Smooth muscle cell (in vitro differentiated cells): ENCODE measurements around the gene SP1. TPM values are rescaled to one million over a fixed set of nuclear protein-coding genes. Genes with fewer than 3 reads are reported as not detected.

Experiments used
- DNase-seq: peaks from one replicate; lab custom pipeline; 2025; ENCODE audit not compliant: unreplicated experiment; lab: John Stamatoyannopoulos, UW
- H2AFZ ChIP-seq: fragments of 200-600 bp; sonication (generic); 2 replicates; pipeline ENCODE4 v1.6.0; 2016; ENCODE audit warnings: antibody characterized with exemption, low read depth, mild to moderate bottlenecking
- H3F3A ChIP-seq: fragments of 200-600 bp; sonication (generic); 2 replicates; pipeline ENCODE4 v1.6.0; 2017; ENCODE audit warnings: antibody characterized with exemption, low read depth
- H3K27ac ChIP-seq: fragments of 200-600 bp; sonication (generic); 2 replicates; pipeline ENCODE4 v1.5.1; 2016; ENCODE audit warnings: low read depth, mild to moderate bottlenecking
- H3K27me3 ChIP-seq: fragments of 200-600 bp; sonication (generic); 2 replicates; pipeline ENCODE4 v1.6.1; 2016; ENCODE audit warnings: low read depth, mild to moderate bottlenecking
- H3K36me3 ChIP-seq: fragments of 200-600 bp; sonication (generic); 2 replicates; pipeline ENCODE4 v1.5.1; 2016; ENCODE audit warnings: low read depth
- H3K4me1 ChIP-seq: fragments of 200-600 bp; sonication (generic); 2 replicates; pipeline ENCODE4 v1.5.1; 2016; ENCODE audit warnings: low read depth
- H3K4me2 ChIP-seq: fragments of 200-600 bp; sonication (generic); 2 replicates; pipeline ENCODE4 v1.6.0; 2016; ENCODE audit warnings: mild to moderate bottlenecking
- H3K4me3 ChIP-seq: fragments of 200-600 bp; sonication (generic); 2 replicates; pipeline ENCODE4 v1.5.1; 2016; ENCODE audit warnings: mild to moderate bottlenecking
- H3K79me2 ChIP-seq: fragments of 200-600 bp; sonication (generic); 2 replicates; pipeline ENCODE4 v1.6.0; 2016; ENCODE audit warnings: low read depth, mild to moderate bottlenecking
- H3K9ac ChIP-seq: fragments of 200-600 bp; sonication (generic); 2 replicates; pipeline ENCODE4 v1.6.0; 2016; ENCODE audit warnings: low read depth
- H3K9me3 ChIP-seq: fragments of 200-600 bp; sonication (generic); replicated peaks from 2 replicates; pipeline ENCODE4 v1.5.1; 2016; ENCODE audit warnings: low read depth
- H4K20me1 ChIP-seq: fragments of 200-600 bp; sonication (generic); 2 replicates; pipeline ENCODE4 v1.6.0; 2016; ENCODE audit warnings: low read depth
- CTCF ChIP-seq: fragments of 200-600 bp; sonication (generic); IDR thresholded peaks from 2 replicates; pipeline ENCODE4 v1.5.1; 2017; ENCODE audit warnings: borderline replicate concordance, mild to moderate bottlenecking, antibody characterized with exemption; ENCODE audit not compliant: insufficient read depth, poor library complexity, severe bottlenecking
- WGBS: methylation state at CpG from one replicate; pipeline ENCODE4 v1.1.7; 2016; ENCODE audit warnings: low lambda C conversion rate; 5-methylcytosine and 5-hydroxymethylcytosine counted together
- polyA plus RNA-seq: library from polyadenylated mRNA; unstranded; fragments of >200 nt; fragmentation: Nextera tagmentation; extraction: Ambion mirVana; gene quantifications from 2 replicates; pipeline ENCODE4 v1.2.1, GENCODE V29; 2016
- total RNA-seq: library from RNA; depleted of rRNA; stranded (reverse); fragments of >200 nt; gene quantifications from 2 replicates; pipeline ENCODE4 v1.2.3, GENCODE V29; 2014

Gene SP1
- total and polyA plus RNA-seq, 2 experiments from 2014 or later = 10.1 to 51.5 TPM

- Histone ChIP-seq H3K4me2 (no peak overlapping the region), H4K20me1 (no peaks in the 10 kb centered on the region), H3K9me3 (no peaks in the 10 kb centered on the region), H3K27me3 (no peaks in the 10 kb centered on the region), H3K79me2 (no peaks in the 10 kb centered on the region), H3K4me3 (no peak overlapping the region), H3K9ac (no peak overlapping the region), H3K36me3 (no peaks in the 10 kb centered on the region), H3K27ac (no peak overlapping the region), H3K4me1 (no peaks in the 10 kb centered on the region), H2AFZ (peak overlapping the region; percentile 22), H3F3A (no peaks in the 10 kb centered on the region)
- WGBS = 70% methylated on average over 21 of the region's 21 CpGs
- DNase-seq = peak; percentile 36
- TF ChIP-seq CTCF = peak; percentile 88
These were observed 27.4 kb upstream of the SP1 start for GRCh38 chr12:53352331-53353256.

GRCh38 chr12:53353257-53353655 lies 26.7 kb upstream of the SP1 start:
- Histone ChIP-seq H3K4me1 (no peaks in the 10 kb centered on the region), H4K20me1 (no peaks in the 10 kb centered on the region), H3K4me3 (no peak overlapping the region), H3K9me3 (no peaks in the 10 kb centered on the region), H3K27me3 (no peaks in the 10 kb centered on the region), H3K79me2 (no peaks in the 10 kb centered on the region), H3K9ac (no peak overlapping the region), H3F3A (no peaks in the 10 kb centered on the region), H3K4me2 (no peak overlapping the region), H3K36me3 (no peaks in the 10 kb centered on the region), H2AFZ (peak overlapping the region; percentile 22), H3K27ac (no peak overlapping the region)
- TF ChIP-seq CTCF = no peak
- DNase-seq = no peak
- WGBS = 83% methylated on average over 5 of the region's 5 CpGs

GRCh38 chr12:53355121-53355520 lies 24.9 kb upstream of the SP1 start:
- Histone ChIP-seq H3K4me2 (no peak overlapping the region), H3K4me1 (no peaks in the 10 kb centered on the region), H3K27ac (no peak overlapping the region), H3F3A (no peaks in the 10 kb centered on the region), H3K79me2 (no peaks in the 10 kb centered on the region), H3K36me3 (no peaks in the 10 kb centered on the region), H3K27me3 (no peaks in the 10 kb centered on the region), H3K4me3 (no peak overlapping the region), H3K9me3 (no peaks in the 10 kb centered on the region), H3K9ac (no peak overlapping the region), H2AFZ (no peak overlapping the region), H4K20me1 (no peaks in the 10 kb centered on the region)
- no peak for DNase-seq
- WGBS = 83% methylated on average over 3 of the region's 3 CpGs
- TF ChIP-seq CTCF = no peak
